NOMO-1 treated with DMSO at 0.1 percent for 48 hours (cell line): ENCODE measurements around the gene CACNB4.
A peak's percentile ranks its signal among the peaks of the same experiment; 100 is the strongest.

ENCODE experiments used
- DNase-seq: peaks from one replicate; lab custom pipeline; 2025; ENCODE audit not compliant: unreplicated experiment; lab: John Stamatoyannopoulos, UW

CACNB4 gene

DNA sequence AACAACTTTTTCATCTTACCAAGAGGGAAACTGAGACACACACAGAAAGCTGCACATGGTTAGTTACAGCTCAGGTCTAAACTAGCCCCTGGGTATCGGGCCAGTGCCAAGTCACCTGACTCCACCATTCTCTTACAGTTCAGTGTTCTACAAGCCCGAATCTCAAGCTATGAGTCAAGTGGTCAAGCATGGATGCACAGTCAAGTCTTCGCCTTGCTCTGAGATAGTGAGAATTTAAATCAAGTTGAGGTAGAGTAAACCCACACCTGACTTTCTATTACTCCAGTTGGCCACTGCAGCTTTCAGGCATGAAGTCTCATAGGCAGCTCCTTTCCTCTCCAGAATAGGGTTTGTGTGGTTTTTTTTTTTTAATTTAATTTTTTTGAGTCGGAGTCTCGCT, 236.1 kb downstream of the CACNB4 start:
- DNase-seq: no peak

DNA sequence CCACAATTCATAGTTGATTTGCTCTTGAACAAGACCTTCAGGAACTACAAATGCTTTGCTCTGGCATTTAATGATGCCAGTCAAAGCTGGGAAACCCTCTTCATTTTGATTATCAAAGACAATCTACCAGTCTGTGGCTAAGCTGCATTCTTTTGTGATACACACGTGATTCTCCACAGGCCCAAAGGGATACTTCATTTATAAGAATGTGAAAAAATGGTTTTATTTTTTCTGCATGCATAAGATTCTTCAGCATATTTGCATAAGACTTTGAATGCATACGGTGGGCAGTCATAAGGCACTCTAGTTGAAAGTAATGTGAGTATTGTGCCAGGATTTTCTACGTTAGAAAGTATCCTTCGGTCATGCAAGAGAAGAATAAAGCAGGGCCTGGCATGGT, 237.7 kb downstream of the CACNB4 start:
- DNase-seq: no peak

DNA sequence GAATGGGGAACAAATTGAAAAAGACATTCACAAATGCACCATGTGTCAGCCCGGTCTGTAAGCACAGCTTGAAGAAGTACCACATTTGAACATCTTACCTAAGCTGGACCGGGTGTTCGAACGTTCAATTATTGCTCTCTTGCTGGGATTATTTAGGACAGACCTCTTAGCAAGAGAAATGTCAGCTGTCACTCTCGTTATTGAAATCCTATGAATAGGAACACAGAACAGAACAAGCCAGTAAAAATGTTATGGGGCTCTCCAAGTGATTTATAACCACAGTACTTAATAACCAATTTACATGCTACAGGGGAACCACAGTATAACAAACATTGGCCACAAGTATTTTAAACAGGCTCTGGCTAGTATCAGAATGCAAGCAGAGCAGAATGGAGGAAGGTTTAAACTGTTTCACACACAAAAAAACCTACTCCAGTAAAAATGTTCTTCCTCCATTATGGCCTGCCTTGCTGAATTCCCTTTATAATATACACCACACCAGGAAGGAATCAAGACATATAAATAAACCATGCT, 238.2 kb downstream of the CACNB4 start:
- DNase-seq: peak; percentile 5

DNA sequence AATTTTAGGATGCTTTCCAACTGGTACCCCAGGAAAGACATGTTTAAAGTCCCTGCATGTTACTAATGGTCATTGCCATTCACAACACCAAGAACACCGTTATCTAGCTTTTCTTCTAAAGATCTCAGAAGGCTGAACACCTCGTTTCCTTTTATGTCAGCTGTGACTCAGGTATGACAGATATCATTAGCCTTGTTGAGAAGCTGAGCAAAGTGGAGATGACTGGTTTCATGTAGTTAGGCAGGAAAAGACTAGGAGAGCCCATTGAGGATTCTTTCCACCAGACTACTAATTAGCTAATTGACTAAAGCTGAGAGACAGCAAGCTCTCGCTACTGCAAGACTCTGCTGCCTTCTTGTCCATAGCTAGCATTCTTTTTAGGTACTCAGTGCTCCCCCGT, 238.6 kb downstream of the CACNB4 start:
- DNase-seq: no peak

DNA sequence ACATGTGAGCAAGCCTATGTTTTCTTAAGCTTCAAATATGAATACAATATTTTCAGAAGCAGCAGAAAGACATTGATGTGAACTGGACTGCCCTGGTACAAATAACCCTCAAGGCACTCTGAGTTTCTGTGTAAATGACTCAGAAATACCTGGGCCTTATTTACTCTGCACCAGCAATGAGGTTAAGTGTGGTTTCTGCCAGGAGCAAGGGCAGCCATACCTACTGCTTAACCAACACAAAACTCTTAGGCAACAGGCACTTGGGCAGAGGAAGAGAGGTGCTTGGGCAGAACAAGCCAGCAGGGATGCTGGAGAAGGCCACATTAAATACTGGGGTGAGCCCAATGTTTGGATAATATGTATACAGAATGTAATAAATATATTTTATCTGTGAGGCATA, 241.2 kb downstream of the CACNB4 start:
- DNase-seq: no peak

DNA sequence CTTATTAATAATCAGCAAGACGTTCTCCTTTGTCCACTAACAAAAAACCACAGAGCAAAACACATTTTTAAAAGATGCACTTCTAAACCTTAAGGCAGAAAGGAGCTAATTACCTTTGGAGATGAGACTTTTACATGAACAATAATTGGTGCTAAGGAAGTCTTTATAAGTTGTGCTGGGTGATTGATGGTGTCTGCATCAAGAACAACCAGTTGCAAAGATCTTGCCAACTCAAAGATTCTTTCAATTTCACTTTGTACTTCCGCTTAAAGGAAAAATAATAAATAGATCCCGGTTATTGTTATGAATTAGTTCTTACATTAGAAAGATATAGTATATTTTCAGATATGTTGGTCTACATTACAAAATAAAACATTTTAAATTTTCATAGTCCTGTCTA, 243.7 kb downstream of the CACNB4 start:
- peak; percentile 68 for DNase-seq

DNA sequence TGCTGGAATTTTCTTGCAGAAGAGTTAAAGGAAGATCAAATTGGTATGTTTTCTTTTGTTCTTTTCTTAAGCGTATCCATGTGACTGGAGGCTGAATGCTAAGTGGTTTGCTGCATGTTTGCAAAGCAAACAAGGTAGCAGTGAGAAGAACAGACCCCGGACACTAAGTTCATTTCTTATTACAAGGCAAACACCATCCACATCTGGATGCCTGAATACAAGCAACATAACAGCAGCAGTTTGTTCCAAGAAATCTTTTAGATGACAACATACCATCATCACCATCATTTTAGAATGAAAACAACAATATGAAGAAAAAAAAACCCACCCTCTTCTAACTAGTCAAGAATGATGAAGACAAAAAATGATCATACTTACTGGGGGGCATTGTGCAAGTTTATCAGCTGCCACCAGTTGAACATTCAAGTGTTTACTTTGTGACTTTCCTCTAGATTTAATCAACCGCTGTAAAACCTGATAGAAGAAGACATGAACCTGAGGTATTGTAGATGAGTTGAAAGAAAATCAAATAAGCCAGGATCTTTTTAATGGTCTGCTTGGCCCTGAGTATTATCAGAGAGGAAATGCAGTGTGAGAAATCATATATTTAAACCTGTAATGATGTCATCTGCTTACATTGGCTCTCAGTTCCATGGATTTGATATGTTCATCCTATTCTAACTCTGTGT, 245.6 kb downstream of the CACNB4 start:
- no peak for DNase-seq

DNA sequence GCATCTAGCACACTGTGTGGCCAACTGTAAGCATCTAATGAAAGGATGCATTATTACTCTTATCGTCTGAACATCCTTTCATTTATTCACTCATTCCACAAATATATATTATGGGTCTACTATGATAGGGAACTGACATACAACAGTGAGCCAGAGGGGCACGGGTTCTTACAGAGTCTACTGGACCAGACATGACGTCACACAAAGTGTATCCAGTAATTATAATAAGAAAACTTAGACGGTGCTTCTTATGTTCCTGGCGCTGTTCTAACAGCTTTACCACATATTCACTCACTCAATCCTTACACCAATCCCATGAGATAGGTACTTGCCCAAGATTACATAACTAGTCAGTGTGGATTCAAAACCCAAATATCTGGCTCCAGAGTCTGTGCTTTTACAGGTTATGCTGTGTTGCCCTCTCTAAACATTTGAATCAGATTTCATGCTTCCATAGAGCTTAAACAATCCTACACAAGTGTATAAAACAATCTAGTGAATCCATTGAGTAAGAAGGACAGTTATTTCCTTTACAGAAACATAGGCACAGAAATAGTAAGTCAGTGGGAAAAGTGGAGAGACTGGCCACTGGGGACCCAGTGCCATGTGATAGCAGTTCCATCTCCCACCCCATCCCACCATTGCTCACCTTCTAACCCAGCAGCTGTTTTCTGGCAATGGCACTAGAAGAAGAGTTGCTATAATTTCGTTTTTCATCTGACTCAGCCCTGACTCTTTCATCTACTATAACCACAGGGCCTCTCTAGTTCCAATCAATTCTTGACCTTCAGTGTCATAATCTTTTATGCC, 246.4 kb downstream of the CACNB4 start:
- no peak for DNase-seq

DNA sequence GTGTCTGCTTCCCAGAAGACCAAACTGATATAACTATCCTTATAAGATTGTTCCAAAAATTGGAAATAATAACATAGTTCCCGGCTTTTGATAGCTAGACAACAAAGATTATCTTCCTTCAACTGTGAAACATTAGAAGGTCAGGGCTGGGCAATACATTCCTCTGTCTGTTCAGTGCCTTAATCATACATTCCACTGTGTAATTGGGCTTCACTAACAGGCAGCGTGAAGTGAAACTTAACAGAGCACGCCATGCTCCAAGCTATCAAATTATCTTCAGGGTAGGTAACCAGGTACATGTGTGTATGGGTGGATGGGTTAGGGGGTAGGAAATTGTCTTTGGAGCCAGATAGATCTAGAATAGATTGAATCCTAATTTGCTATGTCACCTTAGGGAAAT, 247.1 kb downstream of the CACNB4 start:
- no peak for DNase-seq

DNA sequence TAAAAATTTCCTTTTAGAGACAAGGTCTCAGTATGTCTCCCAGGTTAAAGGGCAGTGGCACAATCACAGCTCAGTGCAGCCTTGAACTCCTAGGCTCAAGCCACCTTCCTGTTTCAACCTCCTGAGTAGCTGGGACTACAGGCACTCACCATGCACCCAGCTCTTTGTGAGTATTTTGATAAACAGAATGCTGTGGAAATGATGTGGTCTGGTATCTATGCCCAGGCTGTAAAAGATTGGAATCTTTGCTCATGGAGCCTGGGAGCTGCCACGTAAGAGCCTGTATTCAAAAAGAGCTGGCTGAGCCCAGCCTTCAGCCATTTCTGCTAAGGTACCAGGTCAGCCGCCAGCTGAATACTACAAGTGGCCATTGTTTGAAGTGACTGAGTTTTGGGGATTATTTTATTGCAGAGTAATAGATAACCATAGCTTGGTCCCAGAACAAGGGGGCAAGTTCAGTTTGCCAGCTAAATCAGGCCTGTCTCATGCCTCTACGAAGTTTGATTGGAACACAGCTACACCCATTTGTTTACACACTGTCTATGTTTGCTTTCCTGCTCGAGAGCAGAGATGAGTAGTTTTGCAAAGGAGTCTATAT, 249.3 kb downstream of the CACNB4 start:
- DNase-seq: no peak

DNA sequence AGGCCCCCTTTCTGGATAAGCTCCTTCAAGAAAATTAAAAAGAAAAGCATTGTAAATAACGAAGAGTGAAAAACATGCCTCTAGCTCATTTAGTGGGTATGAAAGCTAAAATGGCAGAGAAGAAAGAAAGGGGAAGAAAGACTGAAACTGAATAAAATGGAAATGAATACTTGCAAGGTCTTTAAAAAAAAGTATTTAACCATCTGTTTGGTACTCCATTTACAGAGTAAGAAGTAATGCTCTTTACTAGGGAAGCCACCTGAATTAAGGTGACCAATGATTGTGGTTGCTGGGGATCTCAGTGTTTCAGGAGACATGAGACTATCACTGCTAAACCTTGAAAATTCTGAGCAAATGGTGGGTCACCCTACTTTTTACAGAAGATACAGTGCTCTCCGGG, 253.0 kb downstream of the CACNB4 start:
- DNase-seq: no peak

DNA sequence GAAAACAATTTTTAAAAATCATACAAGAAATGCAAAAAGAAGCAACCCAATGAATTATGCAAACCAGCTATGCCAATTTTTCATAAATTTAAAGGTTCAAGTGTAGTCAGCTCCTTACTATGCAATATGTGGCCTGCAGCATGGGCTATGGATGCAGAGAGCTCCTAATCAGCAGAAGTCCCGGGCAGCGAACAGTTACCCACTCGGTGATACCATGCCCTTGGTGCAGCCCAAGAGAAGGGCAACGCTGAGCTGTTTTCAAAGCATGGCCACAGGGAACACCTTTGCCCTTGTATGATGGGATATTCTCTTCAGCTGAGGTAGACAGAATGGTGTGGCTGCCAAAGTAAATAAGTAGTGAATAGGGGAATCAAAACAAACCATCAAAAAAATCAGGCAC, 253.4 kb downstream of the CACNB4 start:
- no peak for DNase-seq

DNA sequence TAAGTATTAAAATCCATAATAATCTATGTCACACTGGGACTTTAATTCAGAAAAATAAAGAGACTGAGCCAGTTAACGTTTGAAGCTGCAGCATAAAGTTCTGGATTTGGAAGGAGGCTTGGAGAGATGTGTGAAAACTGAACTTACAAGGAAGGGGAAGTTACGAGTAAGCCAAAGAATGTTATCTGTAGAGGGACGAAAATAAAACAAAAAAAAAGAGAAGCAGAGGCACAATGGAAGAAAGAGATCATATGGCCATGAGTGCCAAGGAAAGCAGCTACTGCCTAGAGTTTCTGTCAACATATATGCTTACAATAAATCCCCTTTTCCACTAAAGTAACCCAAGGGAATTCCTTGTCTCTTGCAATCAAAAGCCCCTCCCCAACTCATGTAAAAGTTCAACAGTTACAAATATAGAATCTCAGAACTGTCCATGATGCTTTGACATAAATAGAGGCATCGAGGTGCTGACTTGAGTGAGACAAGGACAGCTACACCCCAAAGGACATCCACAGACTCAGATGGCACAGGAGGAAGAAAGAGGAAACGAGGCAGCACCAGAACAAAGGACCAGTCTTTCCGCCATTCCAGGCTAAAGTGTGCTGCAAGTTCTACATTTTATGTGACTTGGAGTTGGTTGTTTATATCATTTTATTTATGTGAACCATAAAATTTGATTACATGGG, 254.5 kb downstream of the CACNB4 start:
- peak; percentile 51 for DNase-seq

DNA sequence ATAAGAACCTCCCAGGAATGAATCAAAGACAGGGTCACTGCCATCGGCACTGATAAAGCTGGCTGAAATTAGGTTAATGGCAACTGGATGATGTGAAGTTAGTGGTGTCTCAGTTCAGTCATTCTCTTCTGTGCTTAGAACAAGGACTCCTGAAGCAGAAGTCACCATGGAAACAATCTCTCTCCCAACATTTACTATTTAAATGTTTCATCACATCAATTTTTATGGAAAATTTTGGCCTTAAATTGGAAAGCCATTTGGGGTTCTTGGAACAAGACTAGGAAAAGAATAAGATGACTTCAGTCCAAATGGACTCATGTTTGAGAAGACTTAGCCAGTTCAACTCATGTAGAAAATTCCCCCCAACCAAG, 255.2 kb downstream of the CACNB4 start:
- no peak for DNase-seq

DNA sequence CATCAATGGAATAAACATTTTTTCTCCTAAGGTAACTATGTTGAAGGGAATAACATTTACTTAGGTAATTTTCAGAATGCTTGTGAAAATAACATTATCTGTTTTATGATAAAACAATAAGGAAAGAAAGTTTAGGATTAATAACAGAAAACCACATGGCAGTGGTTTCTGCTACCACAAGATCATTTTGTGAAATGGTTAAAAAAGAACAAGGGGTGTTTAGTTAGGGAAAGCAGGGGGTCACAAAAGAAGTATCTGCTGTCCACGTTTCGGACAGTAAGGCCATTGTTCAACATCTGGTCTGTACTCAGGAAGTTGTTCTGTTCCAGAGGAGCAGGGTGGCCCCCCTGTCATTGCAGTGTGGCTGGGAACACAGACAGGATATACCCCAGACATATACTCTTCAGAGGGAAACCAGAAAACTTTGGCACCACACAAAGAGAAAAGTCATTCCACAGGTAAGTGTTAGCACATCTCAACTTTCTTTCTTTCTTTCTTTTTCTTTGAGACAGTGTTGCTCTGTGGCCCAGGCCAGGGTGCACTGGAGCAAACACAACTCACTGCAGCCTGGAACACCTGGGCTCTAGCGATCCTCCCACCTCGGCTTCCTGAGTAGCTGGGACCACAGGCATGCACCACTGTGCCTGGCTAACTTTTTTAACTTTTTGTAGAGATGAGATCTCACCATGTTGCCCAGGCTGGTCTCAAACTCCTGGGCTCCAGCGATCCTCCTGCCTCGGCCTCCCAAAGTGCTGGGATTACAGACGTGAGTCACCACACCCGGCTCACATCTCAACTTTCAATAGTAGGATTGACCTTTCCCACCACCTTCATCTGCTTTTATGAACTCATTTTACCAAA, 255.8 kb downstream of the CACNB4 start:
- DNase-seq: no peak

DNA sequence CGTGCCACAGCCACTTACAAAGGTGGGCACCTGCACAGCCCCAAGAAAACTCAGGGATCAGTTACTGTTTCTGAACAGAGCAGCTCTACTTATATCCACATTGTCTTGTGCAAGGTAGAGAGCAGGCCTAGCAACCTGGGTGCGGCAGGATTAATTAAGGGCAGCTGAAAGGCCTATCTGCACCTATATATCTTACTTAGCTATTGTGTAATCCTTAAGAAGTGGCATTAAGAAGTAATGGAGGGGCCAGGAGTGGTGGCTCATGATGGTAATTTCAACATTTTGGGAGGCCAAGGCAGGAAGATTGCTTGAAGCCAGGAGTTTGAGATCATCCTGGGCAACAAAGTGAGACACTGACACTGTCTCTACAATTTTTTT, 257.8 kb downstream of the CACNB4 start:
- peak; percentile 30 for DNase-seq

DNA sequence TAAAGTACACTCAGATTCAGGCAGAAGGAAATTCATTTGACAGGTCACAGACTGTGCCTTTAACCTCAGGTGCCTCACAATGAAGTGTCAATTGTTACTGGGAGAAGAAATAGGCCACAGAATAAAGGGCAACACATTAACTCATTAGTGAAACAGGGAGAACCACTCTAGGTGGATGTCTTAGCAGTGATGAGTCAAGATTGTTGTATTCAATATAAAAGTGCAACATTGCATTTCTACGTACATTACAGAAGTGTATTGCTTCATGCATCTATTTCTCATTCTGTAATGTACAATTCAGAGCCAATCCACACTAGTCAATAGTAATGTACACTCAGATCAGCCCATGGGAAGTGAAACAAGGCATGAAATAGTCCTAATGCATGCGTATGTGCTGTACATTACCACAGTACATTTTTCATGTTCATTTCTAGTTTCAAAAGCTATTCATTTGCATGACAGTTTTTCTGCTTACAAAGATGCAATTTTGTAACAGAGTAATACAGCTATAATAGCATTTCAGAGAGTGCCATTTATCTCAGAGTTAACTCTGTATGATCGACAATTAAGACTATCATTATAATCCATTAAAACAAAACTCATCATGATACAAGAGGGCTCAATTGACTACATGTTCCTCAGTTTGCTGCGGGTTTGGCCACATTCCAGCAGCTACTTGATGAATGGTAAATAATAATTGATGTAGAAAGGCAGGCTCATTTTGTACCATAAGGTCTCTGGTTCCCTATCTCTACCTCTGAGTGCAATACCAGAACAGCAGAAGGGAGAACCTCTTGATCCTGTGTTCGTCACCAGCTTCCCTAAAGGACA, 258.4 kb downstream of the CACNB4 start:
- peak; percentile 83 for DNase-seq

DNA sequence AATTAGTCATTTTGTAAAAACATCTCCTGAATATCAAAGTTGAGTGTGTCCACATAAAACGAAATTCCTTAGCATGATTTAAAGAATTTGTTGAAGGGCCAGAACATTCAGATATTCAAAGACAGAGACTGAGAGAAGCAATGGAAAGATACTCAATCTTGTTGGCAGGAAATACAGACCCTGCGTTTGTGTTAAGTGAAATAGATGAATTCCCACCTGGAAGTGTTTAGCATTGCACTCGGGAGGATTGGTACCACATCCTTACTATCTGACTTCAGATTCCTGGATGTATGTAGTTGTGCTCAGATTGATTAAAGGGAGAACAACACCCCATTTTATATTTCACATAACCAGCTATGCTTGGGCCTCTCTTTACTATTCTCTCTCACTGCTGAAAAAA, 260.9 kb downstream of the CACNB4 start:
- no peak for DNase-seq

DNA sequence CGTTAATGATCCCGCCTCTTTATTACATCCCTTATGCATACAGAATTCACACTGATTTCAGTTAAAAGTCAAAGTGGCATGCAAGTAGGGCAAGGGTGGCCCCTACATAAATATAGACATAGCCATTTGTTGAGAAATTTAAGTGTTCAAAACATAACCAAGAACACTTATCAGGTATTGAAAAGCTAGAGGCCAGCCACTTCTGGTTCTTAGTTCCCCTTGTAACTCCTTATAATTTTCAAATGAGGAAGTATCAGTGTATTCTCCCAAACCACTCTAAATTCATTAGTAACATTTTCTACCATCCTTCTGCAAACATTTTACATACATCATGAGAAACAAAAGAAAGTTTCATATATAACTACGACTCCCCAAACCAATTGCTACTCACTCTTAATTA, 264.9 kb downstream of the CACNB4 start:
- DNase-seq: peak; percentile 82

DNA sequence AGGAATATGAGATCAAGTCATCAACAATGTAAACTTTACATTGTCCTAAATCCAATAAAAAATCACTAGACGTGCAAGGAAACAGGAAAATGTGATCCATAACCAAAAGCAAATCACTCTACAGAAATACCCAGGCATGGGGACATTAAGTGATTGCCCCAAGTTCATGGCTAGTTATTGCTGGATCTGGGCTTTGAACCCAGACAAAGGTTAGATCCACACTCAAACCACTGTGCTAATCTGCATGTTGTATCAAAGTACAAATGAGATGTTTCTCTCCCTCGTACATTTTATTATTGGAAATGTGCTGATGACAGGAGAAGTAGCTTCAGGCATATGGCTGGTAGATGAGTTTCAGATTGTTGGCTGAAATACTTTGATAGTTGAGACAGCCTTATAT, 267.9 kb downstream of the CACNB4 start:
- no peak for DNase-seq
